GM12878 (cell line): Measurements from ENCODE around the gene TMEM132D. TPM values are rescaled to one million over a fixed set of nuclear protein-coding genes. Genes with fewer than 3 reads are reported as not detected.
"Not testable (repeated sequence)": the region's sequence is repeated elsewhere in the genome, so short reads cannot be mapped to it uniquely, and the experiment has no call there.

Source experiments
- ATAC-seq: fragments of 200-7000 bp; cut with Tn5 transposase; 3 replicates; pipeline ENCODE4 v1.9.1; 2020; ENCODE audit warnings: mild to moderate bottlenecking, moderate library complexity
- BruUV-seq: library from RNA; stranded (reverse); fragments of 400-500 nt; replicated peaks from 2 replicates; lab custom pipeline; 2021; lab: Mats Ljungman, UMichigan
- CTCF ChIA-PET: fragments of 300-600 bp; sonication (Branson Sonifier 250); formaldehyde crosslinking; extraction: SDS; loops from one replicate; lab custom pipeline; 2021; ENCODE audit warnings: inconsistent platforms; lab: Yijun Ruan, JAX
- POLR2A ChIA-PET: fragments of 350-600 bp; formaldehyde crosslinking; extraction: SDS; loops from one replicate; lab custom pipeline; 2021; ENCODE audit warnings: inconsistent platforms; lab: Charles Lee
- RAD21 ChIA-PET: fragments of 300-600 bp; sonication (Branson Sonifier 250); formaldehyde crosslinking; loops from one replicate; lab custom pipeline; 2023; ENCODE audit warnings: antibody characterized with exemption; ENCODE audit not compliant: unreplicated experiment; lab: Charles Lee
- SMC1A ChIA-PET: fragments of 300-600 bp; sonication (Branson Sonifier 250); formaldehyde crosslinking; loops from one replicate; lab custom pipeline; 2023; ENCODE audit not compliant: unreplicated experiment, uncharacterized antibody; lab: Charles Lee
- DNase-seq: peaks from one replicate; pipeline ENCODE4 v3.0.0-alpha.2; 2011; ENCODE audit warnings: low read depth, low spot score
- FAIRE-seq: peaks from 3 replicates; lab custom pipeline; 2011; peaks lifted over from hg19 to GRCh38; lab: Jason Lieb, UNC
- H2AFZ ChIP-seq: 2 replicates; pipeline ENCODE4 v1.6.0; 2011; ENCODE audit warnings: low read depth, low read length, control low read depth; ENCODE audit not compliant: control insufficient read depth
- H3K27ac ChIP-seq: 2 replicates; pipeline ENCODE4 v1.5.1; 2011; ENCODE audit warnings: control low read depth; ENCODE audit not compliant: control insufficient read depth, insufficient read depth
- H3K27me3 ChIP-seq, 2 experiments: replicated peaks in 1 of 2; 2 replicates each; pipeline versions ENCODE4 v1.6.0 to v1.6.1; 2011; ENCODE audit warnings: low read length in 1 of 2; ENCODE audit not compliant: control insufficient read depth in 2 of 2, insufficient read depth in 2 of 2
- H3K36me3 ChIP-seq, 2 experiments: 2 replicates each; pipeline ENCODE4 v1.5.1; 2011; ENCODE audit warnings: low read length in 1 of 2; ENCODE audit not compliant: control insufficient read depth in 2 of 2, insufficient read depth in 2 of 2
- H3K4me1 ChIP-seq: 2 replicates; pipeline ENCODE4 v1.6.1; 2011; ENCODE audit warnings: mild to moderate bottlenecking, low read length, moderate library complexity, mixed read lengths; ENCODE audit not compliant: control insufficient read depth, insufficient read depth
- H3K4me2 ChIP-seq: 2 replicates; pipeline ENCODE4 v1.6.0; 2011; ENCODE audit warnings: control low read depth; ENCODE audit not compliant: control insufficient read depth, insufficient read depth
- H3K4me3 ChIP-seq: fragments of 200-600 bp; sonication (generic); 2 replicates; pipeline ENCODE4 v1.5.1; 2016
- H3K79me2 ChIP-seq: 2 replicates; pipeline ENCODE4 v1.6.0; 2011; ENCODE audit warnings: low read length; ENCODE audit not compliant: control insufficient read depth, insufficient read depth
- H3K9ac ChIP-seq: 2 replicates; pipeline ENCODE4 v1.8.0; 2011; ENCODE audit warnings: low read length, control low read depth, mixed read lengths; ENCODE audit not compliant: control insufficient read depth, insufficient read depth
- H3K9me3 ChIP-seq: replicated peaks from 3 replicates; pipeline ENCODE4 v1.5.1; 2011; ENCODE audit warnings: mild to moderate bottlenecking, low read length; ENCODE audit not compliant: control insufficient read depth, insufficient read depth
- H4K20me1 ChIP-seq: 2 replicates; pipeline ENCODE4 v1.6.0; 2011; ENCODE audit not compliant: control insufficient read depth, insufficient read depth
- ATF2 ChIP-seq: IDR thresholded peaks from 2 replicates; pipeline ENCODE4 v1.6.1; 2012; ENCODE audit warnings: low read length, inconsistent platforms
- PKNOX1 ChIP-seq: fragments of 450-650 bp; IDR thresholded peaks from 2 replicates; pipeline ENCODE4 v1.6.1; 2016; ENCODE audit warnings: mild to moderate bottlenecking
- RELA ChIP-seq: fragments of 450-650 bp; IDR thresholded peaks from 2 replicates; pipeline ENCODE4 v1.8.0; 2014; ENCODE audit warnings: borderline replicate concordance; ENCODE audit not compliant: partially characterized antibody
- TCF12 ChIP-seq: IDR thresholded peaks from 2 replicates; pipeline ENCODE4 v1.6.1; 2011; ENCODE audit warnings: low read depth, mild to moderate bottlenecking, low read length
- WGBS: methylation state at CpG from one replicate; pipeline ENCODE4 v1.1.6; 2016; ENCODE audit warnings: low lambda C conversion rate; ENCODE audit not compliant: insufficient replicate concordance, insufficient coverage; ENCODE audit errors: missing lambda C conversion rate; 5-methylcytosine and 5-hydroxymethylcytosine counted together
- in situ Hi-C: fragments of 300-500 bp; cut with MboI; formaldehyde crosslinking; loops from 9 replicates; pipeline ENCODE4 v1.14.3; 2018; ENCODE audit warnings: mixed read lengths
- intact Hi-C: fragments of 100-400 bp; cut with micrococcal nuclease; formaldehyde crosslinking; loops from one replicate; pipeline ENCODE4 v1.14.2; 2022; ENCODE audit not compliant: unreplicated experiment
- polyA plus RNA-seq, 11 experiments: library from polyadenylated mRNA; depleted of rRNA in 4 of 11; unstranded in 6 of 11; stranded (reverse) in 5 of 11; fragments of >200 nt; fragmentation: Nextera tagmentation in 4 of 11; fragmentation: Illumina TruSeq in 1 of 11; extraction: Ambion mirVana in 4 of 11; extraction: Trizol in 1 of 11; gene quantifications; 1 replicate in 1 of 11; 2 replicates in 10 of 11; pipeline versions ENCODE4 v1.2.1 to v1.2.3, GENCODE V29; 2011 to 2016; ENCODE audit warnings: inconsistent platforms in 2 of 11, missing spikeins in 2 of 11, low read depth in 1 of 11
- total RNA-seq, 4 experiments: library from RNA; depleted of rRNA in 3 of 4; stranded (reverse); fragments of >200 nt in 3 of 4; fragmentation: Illumina TruSeq in 1 of 4; extraction: Trizol in 1 of 4; gene quantifications; 2 replicates each; pipeline versions ENCODE4 v1.2.1 to v1.2.3, GENCODE V29; 2013 to 2021

TMEM132D gene
- total and polyA plus RNA-seq, 10 of the 15 experiments (the other 5 are each of a cell fraction or from before 2014, with no cell fraction given): under 0.01 to 0.12 (median 0.02) TPM; not detected in 3

GRCh38 chr12:129900306-129900705 is 3.5 kb downstream of the TMEM132D start:
- POLR2A ChIA-PET: no interaction called here
- ATAC-seq: no peak
- WGBS: 24% methylated on average over 10 of the region's 10 CpGs

GRCh38 chr12:129899045-129899444 is 4.8 kb downstream of the TMEM132D start:
- H4K20me1 ChIP-seq, H3K4me3 ChIP-seq, CTCF ChIA-PET, H3K27me3 ChIP-seq, H3K27ac ChIP-seq, H3K36me3 ChIP-seq, H3K4me2 ChIP-seq, H3K4me1 ChIP-seq, POLR2A ChIA-PET, FAIRE-seq, SMC1A ChIA-PET, H3K9me3 ChIP-seq, BruUV-seq, DNase-seq, intact Hi-C loops, ATAC-seq, H3K9ac ChIP-seq, in situ Hi-C loops, H3K79me2 ChIP-seq, H2AFZ ChIP-seq, RAD21 ChIA-PET: not testable (repeated sequence)
- WGBS: 0% methylated on average over 1 of the region's 1 CpG

More at GRCh38 chr12:129900306-129900705, 3.5 kb downstream of the TMEM132D start:
- ChIA-PET SMC1A (no interaction called here), CTCF (interaction anchor here (1.2 kb wide), 1 partner anchor 11 kb away, joined by 3 read pairs; no protein-coding TSS in a partner anchor), RAD21 (no interaction called here)
- Histone ChIP-seq H3K4me3 (no peak overlapping the region), H2AFZ (no peak overlapping the region), H4K20me1 (no peaks in the 10 kb centered on the region), H3K27me3 (no peaks in the 10 kb centered on the region), H3K27ac (no peak overlapping the region), H3K4me2 (no peak overlapping the region), H3K9me3 (no peaks in the 10 kb centered on the region), H3K4me1 (no peaks in the 10 kb centered on the region), H3K9ac (no peak overlapping the region), H3K36me3 (no peaks in the 10 kb centered on the region), H3K79me2 (no peaks in the 10 kb centered on the region)
- TF ChIP-seq PKNOX1: no peak
- TF ChIP-seq TCF12: no peak
- no peak for TF ChIP-seq RELA
- no peak for TF ChIP-seq ATF2
- BruUV-seq: no TSS peak
- FAIRE-seq (no peak), DNase-seq (no peak)
- intact Hi-C loops: no loop called here
- in situ Hi-C loops: no loop called here
